ENCODE results near the gene BTBD9.

DNA sequence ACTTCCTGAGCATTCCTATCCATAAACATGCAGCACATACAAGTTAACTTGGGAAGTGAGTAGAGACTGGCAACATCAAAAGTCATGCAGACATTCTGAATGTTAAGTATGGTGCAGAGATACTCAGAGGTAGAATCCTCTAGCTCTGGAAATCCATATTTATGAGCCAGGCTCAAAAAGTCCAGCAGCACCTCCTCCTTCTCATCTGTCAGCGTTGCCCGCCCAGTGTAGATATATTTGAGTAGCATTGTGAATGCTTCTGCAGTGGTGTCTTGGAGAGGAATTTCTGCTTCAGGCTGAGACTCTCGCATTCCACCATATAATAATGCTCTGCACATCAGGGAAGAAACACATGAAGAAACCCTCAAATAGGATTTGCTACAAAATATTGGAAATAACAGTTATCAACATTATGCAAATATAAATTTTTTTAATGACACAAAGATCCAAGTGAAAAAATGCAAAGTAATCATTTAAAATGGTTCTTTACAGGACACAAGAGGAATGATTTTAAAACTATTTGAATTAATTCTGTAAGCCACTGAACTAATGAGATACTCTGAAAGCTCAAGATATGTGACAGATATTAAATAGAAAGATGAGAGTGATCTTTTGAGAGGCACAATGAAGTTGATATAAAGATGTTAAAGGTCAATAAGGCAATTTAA, 45.6 kb downstream of the BTBD9 start:
- TF ChIP-seq YY1 (IDR thresholded peaks at IDR 0.05; ENCODE audit: insufficient read depth, insufficient read length) (no peak), SUZ12 (IDR thresholded peaks at IDR 0.05; ENCODE audit: extremely low read depth, insufficient read depth, insufficient read length) (no peak)

Measured in NT2/D1 (cell line).